Measurements from ENCODE around the gene SCYGR4. TPM values are rescaled to one million over a fixed set of nuclear protein-coding genes. Genes with fewer than 3 reads are reported as not detected.
"Not testable (repeated sequence)": the region's sequence is repeated elsewhere in the genome, so short reads cannot be mapped to it uniquely, and the experiment has no call there.

SCYGR4 gene
- total RNA-seq, 1 donor from 2014 or later: not detected

DNA sequence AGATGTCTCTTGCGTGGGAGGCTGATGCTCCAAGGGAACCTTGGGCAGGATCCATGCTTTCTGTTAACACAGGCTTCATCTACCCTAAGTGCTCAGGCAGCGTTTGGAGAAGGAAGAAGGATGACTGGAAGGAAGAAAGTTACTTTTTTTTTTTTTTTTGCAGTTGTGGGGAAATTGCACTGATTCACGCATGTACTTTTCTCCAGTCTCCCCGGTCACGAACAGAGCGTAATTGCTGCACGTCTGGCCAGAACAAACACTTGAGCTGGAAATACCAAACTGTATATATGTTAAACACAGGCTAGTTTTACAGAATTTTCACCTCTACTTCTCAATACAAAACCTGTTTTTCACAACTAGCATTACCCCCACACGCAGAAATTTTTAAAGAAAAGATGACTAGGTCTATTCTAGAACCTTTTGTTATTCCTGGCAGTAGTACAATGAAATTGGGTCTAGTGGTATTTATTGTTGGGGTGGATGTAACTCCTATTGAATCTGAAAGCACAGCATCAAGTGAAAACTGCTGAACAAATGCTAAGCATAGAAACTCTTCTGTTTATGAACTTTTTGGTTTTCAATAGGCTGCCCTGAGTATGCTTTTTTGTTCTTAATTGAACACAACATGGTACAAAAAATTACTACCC, 40.0 kb downstream of the SCYGR4 start:
- TF ChIP-seq, protein P1, sequence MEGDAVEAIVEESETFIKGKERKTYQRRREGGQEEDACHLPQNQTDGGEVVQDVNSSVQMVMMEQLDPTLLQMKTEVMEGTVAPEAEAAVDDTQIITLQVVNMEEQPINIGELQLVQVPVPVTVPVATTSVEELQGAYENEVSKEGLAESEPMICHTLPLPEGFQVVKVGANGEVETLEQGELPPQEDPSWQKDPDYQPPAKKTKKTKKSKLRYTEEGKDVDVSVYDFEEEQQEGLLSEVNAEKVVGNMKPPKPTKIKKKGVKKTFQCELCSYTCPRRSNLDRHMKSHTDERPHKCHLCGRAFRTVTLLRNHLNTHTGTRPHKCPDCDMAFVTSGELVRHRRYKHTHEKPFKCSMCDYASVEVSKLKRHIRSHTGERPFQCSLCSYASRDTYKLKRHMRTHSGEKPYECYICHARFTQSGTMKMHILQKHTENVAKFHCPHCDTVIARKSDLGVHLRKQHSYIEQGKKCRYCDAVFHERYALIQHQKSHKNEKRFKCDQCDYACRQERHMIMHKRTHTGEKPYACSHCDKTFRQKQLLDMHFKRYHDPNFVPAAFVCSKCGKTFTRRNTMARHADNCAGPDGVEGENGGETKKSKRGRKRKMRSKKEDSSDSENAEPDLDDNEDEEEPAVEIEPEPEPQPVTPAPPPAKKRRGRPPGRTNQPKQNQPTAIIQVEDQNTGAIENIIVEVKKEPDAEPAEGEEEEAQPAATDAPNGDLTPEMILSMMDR (IDR thresholded peaks at IDR 0.05): no peak
- intact Hi-C loops (cut with DNase I): loop anchor here (10.0 kb wide), 1 partner anchor 253 kb away; no protein-coding TSS in a partner anchor

DNA sequence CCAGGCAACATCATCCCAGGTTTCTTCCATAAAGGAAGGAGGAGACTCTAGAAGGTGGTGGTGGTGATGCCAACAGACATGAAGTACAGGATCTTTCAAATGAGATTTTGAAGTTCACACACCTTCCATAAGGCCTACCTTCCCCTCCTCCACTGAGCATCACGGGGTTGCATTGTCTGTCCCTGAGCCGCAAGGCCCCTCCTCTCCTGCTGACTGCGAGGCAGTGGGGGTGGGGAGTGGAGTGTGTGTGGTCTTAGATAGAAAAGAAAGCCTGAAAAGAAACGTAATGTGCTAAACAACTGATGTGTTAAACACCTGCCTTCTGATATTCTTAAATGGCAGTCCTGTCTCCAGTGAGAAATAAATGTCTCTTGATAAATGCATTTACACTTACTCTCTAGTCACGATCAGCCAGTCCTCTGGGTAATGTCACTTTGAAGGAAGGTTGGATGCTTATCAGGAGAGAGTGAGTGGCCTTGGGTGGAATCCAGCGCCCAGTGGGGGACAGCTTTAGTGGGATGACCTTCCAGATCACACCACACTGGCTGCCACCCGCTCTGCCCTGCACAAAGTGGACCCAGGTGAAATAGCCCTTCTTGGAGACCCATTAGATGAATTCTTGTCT, 43.8 kb downstream of the SCYGR4 start:
- intact Hi-C loops (cut with DNase I): no loop called here
- Histone ChIP-seq H3K4me3 (no peak overlapping the region), H3K36me3 (no peaks in the 10 kb centered on the region), H3K4me1 (peaks cover 0 to 3% of the 10 kb centered on the region in 2 donors), H3K27ac (no peak overlapping the region), H3K9me3 (no peaks in the 10 kb centered on the region), H3K27me3 (no peaks in the 10 kb centered on the region)
- TF ChIP-seq, protein P1 (IDR thresholded peaks at IDR 0.05): no peak
- no peak for DNase-seq (ENCODE audit: low spot score in 2 of 2)

More for the DNA sequence above, 40.0 kb downstream of the SCYGR4 start:
- Histone ChIP-seq H3K27ac (no peak overlapping the region), H3K36me3 (no peaks in the 10 kb centered on the region), H3K27me3 (no peaks in the 10 kb centered on the region), H3K9me3 (no peaks in the 10 kb centered on the region), H3K4me1 (peaks cover 0 to 3% of the 10 kb centered on the region in 2 donors), H3K4me3 (no peak overlapping the region)
- DNase-seq (ENCODE audit: low spot score in 2 of 2): no peak

DNA sequence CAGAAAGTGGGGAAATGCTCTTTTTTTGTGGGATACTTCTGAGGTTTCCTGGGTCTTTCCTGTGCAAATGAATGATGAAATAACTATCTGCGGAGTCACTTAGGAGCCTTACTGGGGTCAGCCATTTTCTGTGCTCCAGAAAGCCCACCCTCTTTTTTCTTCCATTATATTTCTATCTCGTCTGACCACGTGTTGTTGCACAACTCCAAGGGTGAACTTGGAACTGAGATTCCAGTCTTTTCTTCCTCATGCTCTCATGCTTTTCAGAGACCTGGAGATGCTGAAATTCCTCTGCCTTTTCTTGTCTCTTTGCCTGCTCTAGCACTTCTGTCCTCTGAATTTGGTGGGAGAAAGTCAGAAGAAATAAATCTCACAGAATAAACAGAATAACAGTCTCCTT, 44.5 kb downstream of the SCYGR4 start:
- TF ChIP-seq, protein P1 (IDR thresholded peaks at IDR 0.05): no peak

DNA sequence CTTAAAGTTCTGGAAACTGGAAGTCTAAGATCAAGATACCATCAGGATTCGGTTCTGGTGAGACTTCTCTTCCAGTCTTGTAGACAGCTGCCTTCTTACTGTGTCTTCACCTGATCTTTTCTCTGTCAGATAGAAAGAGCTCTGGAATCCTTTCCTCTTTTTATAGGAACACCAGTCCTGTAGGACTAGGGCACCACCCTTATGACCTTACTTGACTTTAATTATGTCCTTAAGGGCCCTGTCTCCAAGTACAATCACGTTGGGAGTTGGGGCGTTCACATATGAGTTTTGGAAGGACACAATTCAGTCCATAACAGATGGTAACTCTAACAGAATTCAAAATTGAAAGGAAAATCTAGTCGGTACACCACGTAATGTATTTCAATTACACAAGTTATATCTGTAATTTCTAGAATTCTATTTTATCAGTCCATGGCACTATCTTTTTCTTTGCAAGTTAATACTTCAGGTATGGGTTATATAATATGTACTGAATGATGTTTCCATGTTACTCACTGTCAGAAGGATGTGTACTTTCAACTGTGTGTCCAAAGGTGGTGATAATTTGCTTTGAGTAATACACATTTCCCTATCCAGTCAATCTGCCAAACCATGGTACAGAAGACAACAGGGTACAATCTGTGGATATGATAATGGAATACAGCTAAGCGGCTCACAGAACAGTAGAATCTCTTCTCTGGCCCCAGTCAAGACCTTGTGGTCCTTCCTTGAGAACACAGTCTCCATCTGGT, 48.1 kb downstream of the SCYGR4 start:
- H3K9me3 ChIP-seq: no peaks in the 10 kb centered on the region
- no peaks in the 10 kb centered on the region for H3K27me3 ChIP-seq
- intact Hi-C loops (cut with DNase I): no loop called here
- no peaks in the 10 kb centered on the region for H3K4me1 ChIP-seq
- no peak overlapping the region for H3K4me3 ChIP-seq
- H3K27ac ChIP-seq: no peak overlapping the region
- no peaks in the 10 kb centered on the region for H3K36me3 ChIP-seq
- no peak for DNase-seq (ENCODE audit: low spot score in 2 of 2)
- TF ChIP-seq, protein P1 (IDR thresholded peaks at IDR 0.05): no peak

More for the DNA sequence above, 44.5 kb downstream of the SCYGR4 start:
- DNase-seq (ENCODE audit: low spot score in 2 of 2): no peak
- intact Hi-C loops (cut with DNase I): no loop called here
- H3K4me3 ChIP-seq: no peak overlapping the region
- H3K27me3 ChIP-seq: no peaks in the 10 kb centered on the region
- H3K36me3 ChIP-seq: no peaks in the 10 kb centered on the region
- peaks cover 0 to 3% of the 10 kb centered on the region in 2 donors for H3K4me1 ChIP-seq
- no peak overlapping the region for H3K27ac ChIP-seq
- H3K9me3 ChIP-seq: no peaks in the 10 kb centered on the region

DNA sequence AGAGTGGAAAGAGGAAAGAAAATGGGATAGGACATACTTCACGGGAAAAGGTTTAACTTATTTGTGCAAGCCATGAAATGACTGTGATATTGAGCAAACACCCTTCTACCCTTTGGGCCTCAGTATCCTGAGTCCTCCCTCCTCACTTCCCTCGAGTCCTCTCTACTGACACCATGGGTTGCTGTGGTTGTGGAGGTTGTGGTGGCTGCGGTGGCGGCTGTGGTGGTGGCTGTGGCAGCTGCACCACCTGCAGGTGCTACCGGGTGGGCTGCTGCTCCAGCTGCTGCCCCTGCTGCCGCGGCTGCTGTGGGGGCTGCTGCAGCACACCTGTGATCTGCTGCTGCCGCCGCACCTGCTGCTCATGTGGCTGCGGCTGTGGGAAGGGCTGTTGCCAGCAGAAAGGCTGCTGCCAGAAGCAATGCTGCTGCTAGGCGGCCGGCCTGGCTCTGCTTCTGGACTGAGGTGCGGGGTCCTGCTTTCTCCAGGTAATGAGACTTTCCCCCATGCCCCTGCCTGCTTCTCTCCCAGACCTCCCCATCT, 49.4 kb downstream of the SCYGR4 start, which contains the start of gene SCYGR5:
Gene SCYGR5 (plus strand): TSS at position 174 of the 540 bp plus-strand sequence. CDS start 0 bp downstream, at position 174.
- intact Hi-C loops (cut with DNase I); H3K36me3 ChIP-seq; H3K27ac ChIP-seq; DNase-seq (ENCODE audit: low spot score in 2 of 2); H3K4me3 ChIP-seq; H3K4me1 ChIP-seq; H3K9me3 ChIP-seq; H3K27me3 ChIP-seq: not testable (repeated sequence)

Other genes with a start within 250 kb of the SCYGR4 start
- gene TM4SF20, start 238.2 kb upstream of the SCYGR4 start, total RNA-seq: not detected
- gene SCYGR1, start 229.5 kb upstream of the SCYGR4 start, total RNA-seq: not detected
- 25.5 TPM for gene AGFG1, start 145.3 kb upstream of the SCYGR4 start, total RNA-seq
- not detected for gene SCYGR2, start 18.6 kb upstream of the SCYGR4 start, total RNA-seq
- gene SCYGR3, start 2.7 kb upstream of the SCYGR4 start, total RNA-seq: not detected
- not detected for gene SCYGR5, start 49.3 kb downstream of the SCYGR4 start, total RNA-seq
- gene SLC19A3, start 100.5 kb downstream of the SCYGR4 start, total RNA-seq: 16.5 TPM
- gene SCYGR6, start 107.3 kb downstream of the SCYGR4 start, total RNA-seq: not detected
- not detected for gene SCYGR7, start 110.8 kb downstream of the SCYGR4 start, total RNA-seq
- gene SCYGR8, start 128.4 kb downstream of the SCYGR4 start, total RNA-seq: not detected
- not detected for gene CCL20, start 196.3 kb downstream of the SCYGR4 start, total RNA-seq